ENCODE data around the gene CD72.
"Not testable (repeated sequence)": the region's sequence is repeated elsewhere in the genome, so short reads cannot be mapped to it uniquely, and the experiment has no call there.

Gene CD72

GRCh38 chr9:35583521-35583920 lies 34.7 kb downstream of the CD72 start:
- not testable (repeated sequence) for DNase-seq

GRCh38 chr9:35579659-35580227 lies 38.5 kb downstream of the CD72 start:
- DNase-seq: not testable (repeated sequence)

- no peak for DNase-seq
These were observed 39.1 kb downstream of the CD72 start for GRCh38 chr9:35579130-35579529.

- no peak for DNase-seq
These were observed 40.7 kb downstream of the CD72 start for GRCh38 chr9:35577486-35577885.

- no peak for DNase-seq
These were observed 42.7 kb downstream of the CD72 start for GRCh38 chr9:35575478-35575877.

- no peak for DNase-seq
These were observed 43.6 kb downstream of the CD72 start for GRCh38 chr9:35574578-35575122.

GRCh38 chr9:35570709-35571504 lies 47.3 kb downstream of the CD72 start:
- no peak for DNase-seq

- no peak for DNase-seq
These were observed 49.0 kb downstream of the CD72 start for GRCh38 chr9:35569206-35569605.

- peak; percentile 30 for DNase-seq
These were observed 50.0 kb downstream of the CD72 start for GRCh38 chr9:35568196-35568595.

- peak; percentile 80 for DNase-seq
These were observed 51.8 kb downstream of the CD72 start for GRCh38 chr9:35566417-35566816.

- DNase-seq: peak; percentile 22
These were observed 53.6 kb downstream of the CD72 start for GRCh38 chr9:35564658-35565061.

GRCh38 chr9:35563791-35564197 lies 54.4 kb downstream of the CD72 start:
- no peak for DNase-seq

- no peak for DNase-seq
These were observed 55.1 kb downstream of the CD72 start for GRCh38 chr9:35562895-35563780.

- DNase-seq: no peak
These were observed 56.5 kb downstream of the CD72 start for GRCh38 chr9:35561468-35562261.

- no peak for DNase-seq
These were observed 57.4 kb downstream of the CD72 start for GRCh38 chr9:35560625-35561337.

Measured in fibroblast of skin of back (primary cell).